ENCODE results near the gene TSPAN14. TPM values are rescaled to one million over a fixed set of nuclear protein-coding genes. Genes with fewer than 3 reads are reported as not detected.
A peak's percentile ranks its signal among the peaks of the same experiment; 100 is the strongest.

Gene TSPAN14
- total and polyA plus RNA-seq, 2 of the 13 experiments (the other 11 are each of a cell fraction or from before 2014, with no cell fraction given), result 24.1 to 80.6 TPM

DNA sequence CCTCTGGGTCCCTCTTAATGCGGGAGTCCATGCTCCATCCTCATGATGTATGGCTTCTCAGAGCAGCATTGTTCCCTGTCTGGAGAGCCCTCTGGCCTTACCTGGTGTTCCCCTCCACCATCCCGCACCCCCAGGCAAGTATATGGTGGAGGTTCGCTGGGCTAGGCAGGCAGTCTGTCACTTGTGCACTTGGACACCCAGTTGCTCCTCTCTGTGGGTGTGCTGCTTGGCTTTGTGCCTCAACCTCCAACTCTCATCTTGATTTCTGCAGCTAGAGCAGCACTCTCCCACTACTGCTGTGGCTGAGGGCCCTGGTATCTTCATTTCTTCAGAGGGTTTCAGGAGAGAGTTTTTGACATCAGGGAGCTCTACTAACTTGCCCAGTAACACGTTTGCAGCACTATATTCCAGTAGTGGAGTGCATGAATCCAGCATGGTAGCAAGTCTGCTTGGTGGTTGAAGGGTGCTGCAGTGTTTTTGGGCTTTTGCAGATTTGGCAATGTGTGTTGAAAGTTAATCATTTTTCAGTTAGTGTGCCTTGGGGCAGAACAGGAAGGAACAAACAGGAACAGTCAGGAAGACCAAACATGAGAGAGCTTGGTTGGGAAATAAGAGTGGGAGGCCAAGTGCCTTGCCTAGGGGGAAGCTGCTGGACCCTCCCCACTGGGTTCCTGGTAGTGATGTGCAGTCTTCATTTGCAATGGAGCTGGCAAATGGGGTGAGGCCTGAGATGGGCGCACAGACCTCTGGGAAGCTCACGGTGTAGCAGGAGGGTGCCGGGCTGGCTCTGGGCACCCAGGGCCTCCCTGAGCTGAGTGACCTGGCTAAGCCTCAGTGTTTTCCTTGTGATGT is 37.4 kb downstream of the TSPAN14 start:
- Histone ChIP-seq H3K4me1 (ENCODE audit: insufficient read depth, low read length) (peaks cover 100% of the 10 kb centered on the region), H3K9ac (ENCODE audit: insufficient read depth, low read depth, low read length) (no peak overlapping the region), H3K4me3 (replicated peaks in 1 of 3; ENCODE audit: insufficient read depth in 1 of 3, low read depth in 2 of 3, low read length in 3 of 3) (no peak overlapping the region), H3K4me2 (ENCODE audit: low read depth, low read length) (peak overlapping the region; percentile 48), H3K79me2 (ENCODE audit: insufficient read depth, low read length) (peaks cover 91% of the 10 kb centered on the region), H3K27ac (ENCODE audit: extremely low read length, insufficient read depth, low read length) (peak overlapping the region; percentile 52), H3K9me3 (ENCODE audit: low read length) (no peaks in the 10 kb centered on the region), H2AFZ (ENCODE audit: low read length) (no peak overlapping the region), H3K27me3 (ENCODE audit: control insufficient read depth in 1 of 2, insufficient read depth in 2 of 2, low read length in 2 of 2) (no peaks in the 10 kb centered on the region), H3K36me3 (replicated peaks in 1 of 2; ENCODE audit: control insufficient read depth in 1 of 2, insufficient read depth in 2 of 2, low read length in 2 of 2) (peaks cover 12 to 41% of the 10 kb centered on the region in 2 experiments), H4K20me1 (ENCODE audit: insufficient read depth, low read length) (no peaks in the 10 kb centered on the region; the same call in 1 of the 2 replicates)
- POLR2A ChIA-PET, result interaction anchor here (0.7 to 3.8 kb wide), 11 partner anchors 9 to 101 kb away, joined by 3 to 58 read pairs (median 4); partner anchors contain the start of gene PRXL2A
- intact Hi-C loops (cut with micrococcal nuclease; ENCODE audit: unreplicated experiment), result no loop called here
- in situ Hi-C loops (cut with HindIII; ENCODE audit: extremely low pct_ligation_motif_present, low pct_unique_long_range_greater_than_20kb), result no loop called here
- no TSS peak for BruUV-seq (replicated peaks)
- CTCF ChIA-PET (ENCODE audit: low intra/inter-chr PET ratio, low total read pairs), result no interaction called here
- peak; percentile 88 for ATAC-seq
- FAIRE-seq, result peak; percentile 98
- DNase-seq (ENCODE audit: low spot score), result peak; percentile 84
- 71% methylated on average over 4 of the region's 7 CpGs for WGBS (ENCODE audit: low lambda C conversion rate)
- TF ChIP-seq KDM5A (IDR thresholded peaks at IDR 0.05; ENCODE audit: borderline replicate concordance, low read length) (no peak), SPEN (CRISPR knock-in tag; IDR thresholded peaks at IDR 0.05; ENCODE audit: low read depth) (0 out of 2 replicates have a peak, but pooled peaks have one; percentile 29), MIXL1 (CRISPR knock-in tag; IDR thresholded peaks at IDR 0.05) (peak; percentile 72; the same call in 1 of the 2 replicates), ZNF614 (CRISPR knock-in tag; IDR thresholded peaks at IDR 0.05; ENCODE audit: borderline replicate concordance) (peak; percentile 55; the same call in 1 of the 2 replicates), ZNF567 (CRISPR knock-in tag; IDR thresholded peaks at IDR 0.05; ENCODE audit: borderline replicate concordance) (no peak), SSRP1 (CRISPR knock-in tag; IDR thresholded peaks at IDR 0.05) (no peak; the same call in 1 of the 2 replicates), ZNF205 (CRISPR knock-in tag; IDR thresholded peaks at IDR 0.05) (peak; percentile 15; the same call in 1 of the 2 replicates), SOX6 (IDR thresholded peaks at IDR 0.05) (no peak), SOX6 (CRISPR knock-in tag; IDR thresholded peaks at IDR 0.05) (peak; percentile 64; the same call in 1 of the 2 replicates), FOXO1 (CRISPR knock-in tag; IDR thresholded peaks at IDR 0.05) (peak; percentile 69; the same call in 1 of the 2 replicates), SAP130 (CRISPR knock-in tag; IDR thresholded peaks at IDR 0.05; ENCODE audit: low read depth) (peak; percentile 70), TARDBP (CRISPR knock-in tag; IDR thresholded peaks at IDR 0.05) (peak; percentile 74; the same call in 1 of the 2 replicates), HHEX (CRISPR knock-in tag; IDR thresholded peaks at IDR 0.05) (0 out of 2 replicates have a peak, but pooled peaks have one; percentile 31)
- TF ChIP-seq, protein P1, sequence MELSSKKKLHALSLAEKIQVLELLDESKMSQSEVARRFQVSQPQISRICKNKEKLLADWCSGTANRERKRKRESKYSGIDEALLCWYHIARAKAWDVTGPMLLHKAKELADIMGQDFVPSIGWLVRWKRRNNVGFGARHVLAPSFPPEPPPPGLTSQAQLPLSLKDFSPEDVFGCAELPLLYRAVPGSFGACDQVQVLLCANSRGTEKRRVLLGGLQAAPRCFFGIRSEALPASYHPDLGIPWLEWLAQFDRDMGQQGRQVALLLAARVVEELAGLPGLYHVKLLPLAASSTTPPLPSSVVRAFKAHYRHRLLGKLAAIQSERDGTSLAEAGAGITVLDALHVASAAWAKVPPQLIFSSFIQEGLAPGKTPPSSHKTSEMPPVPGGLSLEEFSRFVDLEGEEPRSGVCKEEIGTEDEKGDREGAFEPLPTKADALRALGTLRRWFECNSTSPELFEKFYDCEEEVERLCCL (CRISPR knock-in tag; IDR thresholded peaks at IDR 0.05; ENCODE audit: borderline replicate concordance), result 0 out of 2 replicates have a peak, but pooled peaks have one; percentile 69
- TF ChIP-seq, protein P2, sequence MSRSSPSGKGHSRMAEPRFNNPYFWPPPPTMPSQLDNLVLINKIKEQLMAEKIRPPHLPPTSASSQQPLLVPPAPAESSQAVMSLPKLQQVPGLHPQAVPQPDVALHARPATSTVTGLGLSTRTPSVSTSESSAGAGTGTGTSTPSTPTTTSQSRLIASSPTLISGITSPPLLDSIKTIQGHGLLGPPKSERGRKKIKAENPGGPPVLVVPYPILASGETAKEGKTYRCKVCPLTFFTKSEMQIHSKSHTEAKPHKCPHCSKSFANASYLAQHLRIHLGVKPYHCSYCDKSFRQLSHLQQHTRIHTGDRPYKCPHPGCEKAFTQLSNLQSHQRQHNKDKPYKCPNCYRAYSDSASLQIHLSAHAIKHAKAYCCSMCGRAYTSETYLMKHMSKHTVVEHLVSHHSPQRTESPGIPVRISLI (CRISPR knock-in tag; IDR thresholded peaks at IDR 0.05; ENCODE audit: borderline replicate concordance), result no peak
- TF ChIP-seq, protein P3, sequence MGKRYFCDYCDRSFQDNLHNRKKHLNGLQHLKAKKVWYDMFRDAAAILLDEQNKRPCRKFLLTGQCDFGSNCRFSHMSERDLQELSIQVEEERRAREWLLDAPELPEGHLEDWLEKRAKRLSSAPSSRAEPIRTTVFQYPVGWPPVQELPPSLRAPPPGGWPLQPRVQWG (CRISPR knock-in tag; IDR thresholded peaks at IDR 0.05; ENCODE audit: borderline replicate concordance, low read depth), result no peak
- TF ChIP-seq, protein P4, sequence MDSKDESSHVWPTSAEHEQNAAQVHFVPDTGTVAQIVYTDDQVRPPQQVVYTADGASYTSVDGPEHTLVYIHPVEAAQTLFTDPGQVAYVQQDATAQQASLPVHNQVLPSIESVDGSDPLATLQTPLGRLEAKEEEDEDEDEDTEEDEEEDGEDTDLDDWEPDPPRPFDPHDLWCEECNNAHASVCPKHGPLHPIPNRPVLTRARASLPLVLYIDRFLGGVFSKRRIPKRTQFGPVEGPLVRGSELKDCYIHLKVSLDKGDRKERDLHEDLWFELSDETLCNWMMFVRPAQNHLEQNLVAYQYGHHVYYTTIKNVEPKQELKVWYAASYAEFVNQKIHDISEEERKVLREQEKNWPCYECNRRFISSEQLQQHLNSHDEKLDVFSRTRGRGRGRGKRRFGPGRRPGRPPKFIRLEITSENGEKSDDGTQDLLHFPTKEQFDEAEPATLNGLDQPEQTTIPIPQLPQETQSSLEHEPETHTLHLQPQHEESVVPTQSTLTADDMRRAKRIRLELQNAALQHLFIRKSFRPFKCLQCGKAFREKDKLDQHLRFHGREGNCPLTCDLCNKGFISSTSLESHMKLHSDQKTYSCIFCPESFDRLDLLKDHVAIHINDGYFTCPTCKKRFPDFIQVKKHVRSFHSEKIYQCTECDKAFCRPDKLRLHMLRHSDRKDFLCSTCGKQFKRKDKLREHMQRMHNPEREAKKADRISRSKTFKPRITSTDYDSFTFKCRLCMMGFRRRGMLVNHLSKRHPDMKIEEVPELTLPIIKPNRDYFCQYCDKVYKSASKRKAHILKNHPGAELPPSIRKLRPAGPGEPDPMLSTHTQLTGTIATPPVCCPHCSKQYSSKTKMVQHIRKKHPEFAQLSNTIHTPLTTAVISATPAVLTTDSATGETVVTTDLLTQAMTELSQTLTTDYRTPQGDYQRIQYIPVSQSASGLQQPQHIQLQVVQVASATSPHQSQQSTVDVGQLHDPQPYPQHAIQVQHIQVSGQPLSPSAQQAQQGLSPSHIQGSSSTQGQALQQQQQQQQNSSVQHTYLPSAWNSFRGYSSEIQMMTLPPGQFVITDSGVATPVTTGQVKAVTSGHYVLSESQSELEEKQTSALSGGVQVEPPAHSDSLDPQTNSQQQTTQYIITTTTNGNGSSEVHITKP (CRISPR knock-in tag; IDR thresholded peaks at IDR 0.05; ENCODE audit: low read depth), result peak; percentile 54; the same call in 1 of the 2 replicates
